HG03442 (cell line): ENCODE data around the gene SUFU.

Source experiments
- ATAC-seq: cut with Tn5 transposase; IDR thresholded peaks from one replicate; pipeline ENCODE4 v1.9.1; 2021; ENCODE audit warnings: mild to moderate bottlenecking, moderate library complexity; ENCODE audit not compliant: unreplicated experiment

Gene SUFU

DNA sequence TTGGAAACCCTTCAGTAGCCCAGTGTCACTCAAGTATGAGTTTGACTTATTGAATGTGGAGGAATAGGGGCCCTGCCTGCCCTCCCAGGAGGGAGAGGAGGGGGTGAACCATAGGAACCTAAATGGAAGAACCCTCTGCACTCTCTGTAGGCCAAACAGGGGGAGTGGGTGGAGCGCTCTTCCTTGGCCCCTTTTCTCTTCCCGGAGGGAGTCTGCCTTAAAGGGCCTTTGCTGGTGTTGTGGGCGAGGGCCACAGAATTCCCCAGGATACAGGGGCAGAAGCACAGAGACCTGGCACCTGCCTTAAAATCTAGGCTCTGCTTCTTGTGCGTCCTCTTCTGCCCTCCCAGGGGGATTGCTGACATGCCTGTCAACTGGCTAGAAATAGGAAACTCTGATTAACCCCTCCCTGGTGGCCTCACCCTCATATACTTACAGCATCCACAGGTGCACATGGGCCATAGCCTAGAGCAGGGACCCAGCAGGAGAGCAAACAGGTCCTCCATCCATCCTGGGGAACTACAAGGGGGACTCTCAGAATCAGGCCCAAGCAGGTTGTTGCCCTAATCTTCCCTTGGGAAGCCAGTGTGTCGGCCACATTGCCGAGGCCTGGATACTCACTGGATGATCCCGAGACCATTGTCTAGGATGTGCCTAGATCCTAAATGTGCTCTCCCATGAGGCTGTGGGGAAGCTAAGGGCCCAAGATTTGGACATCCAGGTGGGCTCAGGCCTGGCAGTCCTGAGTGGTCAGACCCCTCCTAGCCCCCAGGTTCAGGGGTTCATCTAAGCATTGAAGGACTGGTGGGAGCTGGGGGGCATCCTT is 143.9 kb downstream of the SUFU start:
- ATAC-seq: no peak

DNA sequence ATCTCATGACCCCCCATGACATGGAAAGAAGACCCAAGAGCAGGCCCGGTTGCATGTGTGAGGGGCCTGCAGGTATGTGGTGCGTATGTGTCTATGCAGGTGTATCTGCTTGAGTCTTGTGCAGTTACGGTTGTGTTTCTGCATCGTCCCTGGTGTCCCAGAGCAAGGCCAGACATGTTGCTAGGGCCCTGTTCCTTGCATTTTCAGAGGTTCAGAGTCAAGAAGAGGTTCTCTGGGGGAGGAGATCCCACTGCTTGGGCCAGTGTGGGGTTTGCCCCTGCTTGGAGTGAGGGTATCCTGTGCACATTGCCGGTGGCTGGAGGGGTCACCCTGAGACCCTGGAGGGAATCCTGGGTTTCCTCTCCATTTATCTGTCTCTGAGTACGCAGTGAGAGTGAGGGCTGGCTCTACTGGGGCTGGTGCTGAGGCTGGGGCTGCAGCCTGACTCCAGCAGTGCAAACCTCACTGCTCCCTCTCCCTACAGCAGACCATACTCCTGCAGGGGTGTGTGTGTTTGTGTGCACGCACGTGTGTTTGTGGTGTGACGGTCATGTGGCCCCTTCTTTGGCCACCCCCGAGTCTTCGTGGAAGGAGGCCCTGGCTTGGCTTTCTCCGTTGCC is 144.6 kb downstream of the SUFU start:
- no peak for ATAC-seq

DNA sequence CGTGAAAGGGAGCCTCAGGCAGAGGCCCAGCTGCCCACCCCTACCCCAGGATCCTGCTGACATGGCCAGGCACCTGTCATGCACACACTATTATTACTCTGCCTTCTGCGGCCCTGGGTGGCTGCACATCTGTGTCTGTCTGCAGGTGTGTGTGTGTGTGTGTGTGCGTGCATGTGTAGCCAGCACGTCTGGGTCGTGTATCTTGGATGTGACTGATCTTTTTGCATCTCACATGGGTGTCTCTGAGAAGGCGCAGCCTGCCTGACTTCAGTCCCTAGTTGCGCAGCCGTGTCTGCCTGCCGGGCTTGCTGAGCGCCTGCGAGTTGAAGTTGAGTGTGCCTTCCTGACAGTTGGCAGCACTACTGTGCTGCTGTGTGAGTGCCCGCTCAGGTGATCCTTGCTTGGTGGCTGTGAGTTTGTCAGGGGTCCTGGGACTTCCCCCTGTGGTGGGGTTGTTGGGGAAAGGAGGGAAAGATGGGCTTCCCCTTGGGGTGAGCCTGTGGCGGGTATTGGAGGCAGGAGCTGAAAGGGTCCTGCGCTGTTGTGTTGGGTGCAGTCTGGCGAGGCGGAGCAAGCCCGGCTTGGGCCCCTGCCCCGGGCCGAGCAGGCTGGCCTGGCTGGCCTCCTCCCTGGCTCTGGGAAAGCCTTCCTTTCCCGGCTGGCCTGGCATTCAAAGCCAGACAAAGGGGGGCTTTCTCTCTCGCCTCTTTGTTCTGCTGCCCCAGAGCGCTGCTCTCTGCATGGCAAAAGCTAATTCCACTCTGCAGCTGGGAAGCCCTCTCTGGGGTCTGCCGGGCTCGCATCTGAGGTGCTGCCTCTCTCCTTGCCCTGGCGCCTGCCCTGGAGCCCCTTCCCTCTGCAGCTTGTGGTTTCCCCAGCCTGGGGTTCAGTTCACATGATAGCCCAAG is 145.4 kb downstream of the SUFU start:
- ATAC-seq: no peak

DNA sequence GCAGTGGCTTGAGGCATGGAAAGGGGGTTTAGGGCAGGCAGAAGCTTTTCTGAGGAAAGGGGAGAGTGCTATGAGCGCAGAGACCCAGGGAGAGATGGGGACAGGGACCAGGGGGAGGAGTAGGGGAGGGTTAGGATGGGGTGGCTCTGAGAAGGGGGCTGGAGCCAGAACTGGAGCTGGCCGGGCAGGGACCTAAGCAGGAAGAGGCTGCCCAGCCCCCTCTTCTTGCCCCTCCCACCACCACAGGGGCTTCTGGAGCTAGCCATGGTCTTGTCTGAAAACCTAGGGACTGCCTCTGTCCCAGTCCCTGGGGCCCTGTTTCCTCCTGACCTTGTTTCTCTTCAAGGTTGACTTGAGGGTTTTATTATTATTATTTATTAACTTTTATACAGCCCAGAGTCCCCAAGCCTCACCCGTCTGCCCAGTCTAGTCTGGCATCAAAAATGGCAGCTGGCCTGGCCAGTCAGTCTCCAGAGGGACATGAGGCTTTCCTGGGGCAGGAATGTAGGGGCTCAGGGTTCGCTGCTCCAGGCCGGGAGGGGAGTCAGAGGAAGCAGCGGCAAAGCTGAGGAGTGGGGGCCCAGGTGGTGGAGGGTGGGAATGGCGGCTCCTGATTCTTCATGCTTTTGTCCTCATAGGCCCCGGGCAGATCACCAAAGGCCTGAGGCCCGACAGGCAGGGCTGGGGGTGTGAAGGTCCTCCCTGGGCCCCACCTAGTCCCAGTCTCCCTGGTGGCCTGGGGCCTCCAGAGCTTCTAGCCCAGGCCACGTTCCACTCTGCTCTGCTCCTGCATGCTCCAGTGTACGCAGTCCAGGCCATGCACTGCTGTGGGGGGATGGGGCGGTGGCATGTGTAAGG is 146.3 kb downstream of the SUFU start:
- ATAC-seq: no peak

DNA sequence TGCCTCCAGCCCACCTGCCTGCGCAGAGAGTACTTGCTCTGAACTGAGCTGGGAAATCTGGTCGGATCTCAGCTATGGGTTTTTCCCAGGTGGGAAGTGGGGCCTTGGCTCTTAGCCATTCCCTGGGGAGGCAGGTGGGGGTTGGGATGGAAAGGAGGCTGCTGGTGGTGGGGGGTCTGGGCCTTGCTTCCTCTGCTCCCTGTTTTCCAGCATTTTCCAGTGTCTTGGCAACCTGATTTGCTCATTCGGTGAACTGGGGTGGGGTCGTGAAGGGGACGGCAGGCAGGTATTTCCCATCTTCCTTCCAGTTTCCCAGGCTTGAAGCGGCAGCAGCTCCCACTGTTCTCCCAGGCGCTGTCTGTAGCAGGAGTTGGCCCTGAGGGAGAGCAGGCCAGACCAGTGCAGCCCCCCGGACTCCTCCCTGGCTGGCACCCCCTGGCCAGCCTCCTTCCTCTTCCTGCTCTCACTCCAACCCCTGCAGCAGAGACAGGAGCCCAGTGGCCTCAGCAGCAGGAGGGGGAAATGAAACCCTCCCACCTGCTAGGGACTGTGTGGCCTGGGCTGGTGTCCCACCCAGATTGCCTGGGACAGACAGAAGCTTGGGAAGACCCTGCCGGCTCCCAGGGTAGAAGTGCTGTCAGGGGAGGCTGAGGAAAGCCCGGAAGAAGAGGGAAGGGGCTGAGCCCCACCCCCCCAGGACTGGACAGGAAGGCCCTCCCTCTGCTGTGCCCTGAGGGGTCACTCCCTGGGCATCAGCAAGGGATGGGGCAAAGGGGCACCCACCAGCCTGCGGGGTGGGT is 147.1 kb downstream of the SUFU start:
- no peak for ATAC-seq

DNA sequence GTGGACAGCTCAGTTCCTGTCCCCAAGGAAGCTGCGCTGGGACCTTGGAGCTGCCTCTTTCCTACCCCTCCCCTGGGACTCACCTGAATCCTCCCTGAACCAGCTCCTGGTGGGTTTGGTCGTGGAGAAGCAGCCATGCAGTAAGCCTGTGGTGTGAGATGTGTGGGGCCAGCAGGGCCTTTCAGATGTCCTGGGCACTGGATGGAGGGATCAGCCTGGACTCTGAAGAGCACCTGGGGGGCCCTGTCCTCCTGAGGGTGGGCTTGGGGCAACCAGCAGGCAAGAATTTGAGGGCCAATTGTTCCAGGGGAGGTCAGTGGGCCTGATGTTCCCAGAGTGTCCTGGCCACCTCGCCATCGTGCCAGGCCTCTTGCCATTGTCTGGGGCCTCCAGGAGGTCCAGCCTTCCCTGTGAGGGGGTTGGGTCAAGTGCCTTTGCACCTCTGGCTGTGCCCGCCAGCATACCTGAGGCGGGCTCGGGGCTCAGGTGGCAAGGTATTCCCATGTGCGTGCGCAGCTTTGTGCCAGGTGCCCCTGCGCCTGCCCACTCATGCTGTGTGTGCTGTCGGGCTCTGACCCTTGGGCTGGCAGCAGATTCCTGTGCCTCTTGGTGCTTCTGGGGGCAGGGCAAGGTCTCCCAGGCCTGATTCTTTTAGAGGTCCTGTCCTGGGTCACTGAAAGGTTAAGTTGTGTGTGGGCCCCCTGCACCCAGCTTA is 147.8 kb downstream of the SUFU start:
- peak; percentile 2 for ATAC-seq

DNA sequence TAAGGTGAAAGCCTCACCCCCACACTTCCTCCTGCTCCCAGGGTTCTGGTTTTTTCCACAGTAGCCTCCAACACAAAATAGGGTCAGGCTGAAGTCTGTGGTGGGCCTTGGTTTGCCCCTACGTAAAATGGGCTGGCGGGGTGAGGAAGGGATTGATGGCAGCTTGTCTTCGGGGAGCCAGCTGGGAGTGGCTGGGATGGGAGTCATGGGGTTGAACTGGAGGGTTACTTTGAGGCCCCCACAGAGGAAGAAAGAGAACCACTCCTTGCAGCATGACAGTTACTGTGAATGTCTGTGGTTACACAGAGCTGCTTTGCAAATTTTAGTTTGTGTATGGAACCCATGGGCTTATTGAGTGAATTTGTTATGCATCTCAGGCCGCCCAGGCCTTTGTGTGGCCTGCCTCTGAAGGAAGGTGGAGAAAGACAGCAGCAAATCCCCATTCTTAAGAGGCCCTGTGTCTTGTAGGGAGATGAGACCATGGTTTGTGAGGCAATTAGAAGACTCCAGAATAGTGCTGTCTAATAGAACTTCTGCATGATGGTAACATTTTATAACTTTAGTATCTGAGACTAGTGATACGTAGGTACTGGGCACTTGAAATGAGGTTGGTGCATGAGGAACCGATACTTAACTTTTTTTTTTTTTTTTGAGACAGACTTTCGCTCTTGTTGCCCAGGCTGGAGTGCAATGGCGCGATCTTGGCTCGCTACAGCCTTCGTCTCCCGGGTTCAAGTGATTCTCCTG is 148.6 kb downstream of the SUFU start:
- peak; percentile 42 for ATAC-seq

DNA sequence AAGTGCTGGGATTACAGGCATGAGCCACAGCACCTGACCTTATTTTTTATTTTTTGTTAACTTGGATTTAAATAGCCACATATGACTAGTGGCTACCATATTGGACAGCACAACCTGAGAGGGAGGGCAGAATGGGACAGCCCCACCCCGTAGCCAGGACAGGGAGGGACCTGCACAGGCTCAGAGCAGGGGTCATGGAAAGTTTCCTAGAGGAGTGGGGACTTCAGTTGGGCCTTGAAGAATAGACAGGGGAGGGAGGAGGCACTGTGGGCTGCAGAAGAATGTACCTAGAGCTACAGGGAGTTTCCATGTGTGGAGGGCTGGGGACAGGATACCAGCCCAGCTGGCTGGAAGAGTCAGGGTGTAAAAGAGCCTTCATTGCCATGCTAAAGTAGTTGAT is 149.3 kb downstream of the SUFU start:
- ATAC-seq: no peak

DNA sequence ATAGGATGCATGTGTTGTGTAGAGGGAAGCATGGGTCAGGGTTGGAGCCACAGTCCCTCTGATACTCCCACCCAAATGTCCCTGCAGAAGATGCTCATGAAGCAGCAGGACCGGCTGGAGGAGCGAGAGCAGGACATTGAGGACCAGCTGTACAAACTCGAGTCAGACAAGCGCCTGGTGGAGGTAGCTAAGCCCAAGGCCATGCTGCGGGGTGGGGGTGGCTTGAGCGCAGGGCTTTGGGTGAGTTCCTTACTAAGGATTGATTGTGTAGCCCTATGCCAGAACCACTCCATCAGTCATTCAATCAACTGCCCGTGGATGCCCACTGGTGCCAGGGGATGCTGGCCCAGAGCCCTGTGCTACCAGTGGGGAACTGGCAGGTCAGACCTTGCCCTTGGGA is 150.8 kb downstream of the SUFU start:
- no peak for ATAC-seq

DNA sequence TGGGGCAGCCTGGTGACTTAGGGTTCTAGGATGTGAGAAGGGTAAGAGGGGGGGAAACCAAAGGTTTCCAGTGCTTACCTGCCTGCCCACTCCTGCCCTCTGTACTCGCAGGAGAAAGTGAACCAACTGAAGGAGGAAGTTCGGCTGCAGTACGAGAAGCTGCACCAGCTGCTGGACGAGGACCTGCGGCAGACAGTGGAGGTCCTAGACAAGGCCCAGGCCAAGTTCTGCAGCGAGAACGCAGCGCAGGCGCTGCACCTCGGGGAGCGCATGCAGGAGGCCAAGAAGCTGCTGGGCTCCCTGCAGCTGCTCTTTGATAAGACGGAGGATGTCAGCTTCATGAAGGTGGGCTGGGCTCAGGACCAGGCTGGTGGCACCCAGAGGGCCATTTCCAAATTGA is 151.2 kb downstream of the SUFU start:
- ATAC-seq: no peak

DNA sequence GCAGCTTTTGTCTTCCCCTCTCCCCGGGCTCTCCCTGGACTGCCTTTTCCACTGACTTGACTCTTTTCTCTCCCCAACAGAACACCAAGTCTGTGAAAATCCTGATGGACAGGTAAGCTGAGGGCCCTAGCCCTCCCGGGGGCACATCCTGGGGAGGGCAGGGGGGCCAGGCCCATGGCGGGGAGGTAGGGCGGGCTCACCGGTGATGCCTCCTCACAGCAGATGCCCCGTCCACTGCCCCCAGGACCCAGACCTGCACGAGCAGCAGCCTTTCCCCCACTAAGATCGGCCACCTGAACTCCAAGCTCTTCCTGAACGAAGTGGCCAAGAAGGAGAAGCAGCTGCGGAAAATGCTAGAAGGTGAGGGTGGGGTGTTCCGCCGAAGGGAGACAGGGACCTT is 152.3 kb downstream of the SUFU start:
- no peak for ATAC-seq

DNA sequence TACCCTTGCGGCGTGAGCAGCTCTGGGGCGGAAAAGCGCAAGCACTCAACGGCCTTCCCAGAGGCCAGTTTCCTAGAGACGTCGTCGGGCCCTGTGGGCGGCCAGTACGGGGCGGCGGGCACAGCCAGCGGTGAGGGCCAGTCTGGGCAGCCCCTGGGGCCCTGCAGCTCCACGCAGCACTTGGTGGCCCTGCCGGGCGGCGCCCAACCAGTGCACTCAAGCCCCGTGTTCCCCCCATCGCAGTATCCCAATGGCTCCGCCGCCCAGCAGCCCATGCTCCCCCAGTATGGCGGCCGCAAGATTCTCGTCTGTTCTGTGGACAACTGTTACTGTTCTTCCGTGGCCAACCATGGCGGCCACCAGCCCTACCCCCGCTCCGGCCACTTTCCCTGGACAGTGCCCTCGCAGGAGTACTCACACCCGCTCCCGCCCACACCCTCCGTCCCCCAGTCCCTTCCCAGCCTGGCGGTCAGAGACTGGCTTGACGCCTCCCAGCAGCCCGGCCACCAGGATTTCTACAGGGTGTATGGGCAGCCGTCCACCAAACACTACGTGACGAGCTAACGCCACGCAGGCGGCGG is 153.1 kb downstream of the SUFU start:
- no peak for ATAC-seq

DNA sequence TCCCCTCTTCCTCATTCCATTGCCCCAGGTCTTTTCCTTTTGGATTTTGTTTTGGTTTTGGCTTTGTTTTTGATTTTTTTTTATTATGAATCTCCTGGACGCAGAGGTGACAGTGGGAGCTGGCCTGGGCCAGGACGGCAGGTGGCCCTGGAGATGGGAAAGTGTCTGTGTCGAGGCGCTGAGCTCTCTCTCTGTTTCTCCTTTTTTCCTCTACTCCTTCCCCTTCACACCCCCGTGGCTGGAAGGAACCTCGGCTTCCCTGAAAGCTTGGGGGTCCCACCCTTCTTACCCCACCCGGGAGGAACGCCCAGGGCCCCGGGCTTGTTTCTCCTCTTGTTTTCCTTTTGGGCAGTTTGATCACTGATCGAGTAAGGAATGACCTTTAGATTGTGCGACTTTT is 153.7 kb downstream of the SUFU start:
- no peak for ATAC-seq

DNA sequence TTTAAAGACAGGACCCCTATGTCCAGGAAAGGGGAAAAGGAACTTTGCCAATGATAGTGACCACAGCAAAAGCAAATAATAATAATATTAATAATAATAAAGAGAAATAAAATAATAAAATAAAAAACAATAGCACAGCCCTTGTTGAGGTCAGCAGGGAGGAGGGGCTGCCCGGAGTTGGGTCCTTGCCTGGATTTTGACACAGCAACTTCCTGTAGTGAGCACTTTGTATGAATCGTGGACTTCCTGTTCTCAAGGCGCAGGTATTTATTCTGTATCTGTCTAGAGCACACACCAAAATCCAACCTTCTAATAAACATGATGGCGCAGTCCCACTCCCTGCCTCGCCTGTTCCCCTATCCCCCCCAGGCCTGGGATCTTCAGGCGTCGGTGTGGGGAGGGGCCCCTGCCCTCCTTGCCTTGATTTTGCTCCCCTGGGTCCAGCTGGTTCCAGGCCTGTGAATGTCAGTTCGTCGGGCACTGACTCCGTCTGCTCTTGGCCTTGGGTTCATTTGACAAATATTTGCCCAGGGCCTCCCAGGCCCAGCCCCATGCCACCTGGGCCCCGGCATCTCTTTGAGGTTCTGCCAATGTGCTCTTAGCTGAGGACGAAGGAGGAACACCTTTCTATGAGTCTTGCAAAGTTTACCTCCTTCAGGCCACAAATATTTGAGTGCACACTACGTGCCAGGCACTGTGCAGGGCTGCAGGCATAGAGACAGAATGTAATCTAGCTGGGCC is 154.4 kb downstream of the SUFU start:
- no peak for ATAC-seq

DNA sequence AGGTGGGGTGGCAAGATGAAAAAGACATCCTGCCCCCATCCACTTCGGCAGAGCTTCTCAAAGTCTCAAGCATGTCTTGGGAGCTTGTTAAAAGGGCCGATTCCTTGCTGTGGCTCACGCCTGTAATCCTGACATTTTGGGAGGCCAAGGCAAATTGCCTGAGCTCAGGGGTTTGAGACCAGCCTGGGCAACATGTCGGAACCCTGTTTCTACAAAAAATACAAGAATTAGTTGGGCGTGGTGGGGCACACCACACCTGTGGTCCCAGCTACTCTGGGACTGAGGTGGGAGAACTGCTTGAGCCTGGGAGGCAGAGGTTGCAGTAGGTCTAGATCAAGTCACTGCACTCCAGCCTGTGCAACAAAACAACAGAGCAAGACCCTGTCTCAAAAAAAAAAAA is 155.0 kb downstream of the SUFU start:
- no peak for ATAC-seq

DNA sequence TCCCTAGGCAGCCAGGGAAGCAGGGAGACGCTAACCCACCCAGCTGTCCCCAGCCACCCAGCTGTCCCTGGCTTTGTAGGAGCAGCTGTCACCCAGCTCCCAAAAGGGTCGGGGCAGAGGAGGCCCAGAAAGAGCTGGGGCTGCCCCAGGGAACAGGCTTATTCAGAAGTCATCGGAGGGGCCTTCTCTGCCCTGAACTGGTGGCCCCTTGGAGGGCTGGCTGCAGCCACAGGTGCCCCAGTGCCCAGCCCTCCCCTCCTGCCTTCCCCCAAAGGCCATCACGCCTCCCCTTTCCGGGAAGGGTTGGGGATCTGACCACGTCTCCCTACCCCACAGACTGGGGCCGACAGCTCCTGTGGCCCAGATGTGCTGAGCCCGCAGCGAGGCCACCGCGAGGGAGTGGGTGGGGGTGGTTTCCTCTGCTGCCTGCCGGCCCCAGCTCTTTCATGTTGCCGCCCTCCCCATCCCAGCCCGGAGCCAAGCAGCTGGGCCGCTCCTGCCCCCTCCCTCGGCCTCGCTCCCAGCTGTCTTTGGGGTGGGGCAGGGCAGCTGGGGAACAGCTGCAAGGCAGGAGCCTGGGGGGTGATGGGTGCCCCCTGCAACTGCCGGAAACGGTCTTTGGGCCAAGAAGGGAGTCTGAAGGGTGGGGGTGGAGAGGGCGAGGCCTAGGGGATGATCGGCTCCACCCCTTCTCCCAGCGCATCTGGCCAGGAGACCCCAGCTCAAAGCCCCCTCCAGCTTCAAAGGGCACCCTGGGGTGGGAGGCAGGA is 157.3 kb downstream of the SUFU start:
- peak; percentile 82 for ATAC-seq

DNA sequence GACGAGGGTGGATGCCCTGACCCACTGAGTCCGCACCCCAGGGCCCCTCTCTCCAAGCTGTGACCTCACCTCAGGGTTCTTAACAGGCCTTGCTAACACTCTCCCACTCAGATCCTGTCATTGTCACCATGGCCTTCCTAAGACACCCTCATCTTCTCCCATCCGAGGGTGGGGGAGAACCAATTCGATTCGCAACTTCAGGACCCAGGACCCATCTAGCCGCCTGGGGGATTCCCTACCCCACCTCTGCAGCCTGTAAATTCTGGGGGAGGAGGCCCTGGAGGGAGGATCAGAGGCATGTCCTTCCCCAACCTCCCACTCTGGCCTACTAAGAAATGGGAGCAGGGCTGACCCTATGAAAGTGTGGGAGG is 157.9 kb downstream of the SUFU start:
- peak; percentile 15 for ATAC-seq
